ENCODE results near the gene PGLYRP1. TPM values are rescaled to one million over a fixed set of nuclear protein-coding genes. Genes with fewer than 3 reads are reported as not detected.

PGLYRP1 gene
- not detected in 2 replicates for polyA plus RNA-seq (2012; rRNA removed)
- not detected in 2 replicates for polyA plus RNA-seq (2012; cell fraction: cytosol; rRNA removed)
- polyA plus RNA-seq (2012; cell fraction: nucleus; rRNA removed) = not detected in 2 replicates

GRCh38 chr19:46022431-46023310 is at the start of gene PGLYRP1:
Gene PGLYRP1, minus strand, starts transcription at chr19:46023053. Its CDS starts 32 bp downstream, at chr19:46023021.
- H3K9ac ChIP-seq = no peak within 1 kb of the TSS
- 83% methylated on average over 42 of the region's 47 CpGs for WGBS (ENCODE audit: low lambda C conversion rate)
- H4K20me1 ChIP-seq (ENCODE audit: insufficient read depth) = peaks cover 16% of the 10 kb centered on the region
- H3K4me1 ChIP-seq (ENCODE audit: control insufficient read depth in 1 of 2, insufficient read depth in 2 of 2, low read depth in 1 of 2, low read length in 1 of 2) = no peaks in the 10 kb centered on the region
- H3F3A ChIP-seq (replicated peaks; ENCODE audit: insufficient read depth) = peaks cover 15% of the 10 kb centered on the region
- no peak for DNase-seq
- H3K36me3 ChIP-seq (replicated peaks in 1 of 2; ENCODE audit: control insufficient read depth in 1 of 2, insufficient read depth in 2 of 2, low read length in 1 of 2) = no peaks in the 10 kb centered on the region
- TF ChIP-seq USF2 (IDR thresholded peaks at IDR 0.05; ENCODE audit: borderline replicate concordance, low read depth, low read length) (no peak), ZBTB33 (IDR thresholded peaks at IDR 0.05; ENCODE audit: borderline replicate concordance, low read depth) (no peak), NFIC (IDR thresholded peaks at IDR 0.05; ENCODE audit: borderline replicate concordance) (no peak), POLR2AphosphoS5 (IDR thresholded peaks at IDR 0.05; ENCODE audit: low read depth, low read length) (no peak), CTCF (IDR thresholded peaks at IDR 0.05) (no peak), MXI1 (IDR thresholded peaks at IDR 0.05; ENCODE audit: low read depth, low read length) (no peak), FOXJ3 (CRISPR knock-in tag; IDR thresholded peaks at IDR 0.05) (no peak), FOSL2 (IDR thresholded peaks at IDR 0.05; ENCODE audit: borderline replicate concordance, low read depth) (no peak), JUND (IDR thresholded peaks at IDR 0.05) (no peak), SMC3 (IDR thresholded peaks at IDR 0.05; ENCODE audit: low read depth, low read length) (no peak), USF1 (IDR thresholded peaks at IDR 0.05; ENCODE audit: borderline replicate concordance, low read depth) (no peak), FOXM1 (IDR thresholded peaks at IDR 0.05; ENCODE audit: low read depth) (no peak)
- ChIA-PET CTCF (interaction anchor here (1.3 to 2.6 kb wide), 4 partner anchors 13 to 242 kb away, joined by 4 to 11 read pairs (median 5); no protein-coding TSS in a partner anchor), POLR2A (no interaction called here)
- H3K9me2 ChIP-seq = no peaks in the 10 kb centered on the region
- no peak within 1 kb of the TSS for H3K27ac ChIP-seq (ENCODE audit: low read depth in 2 of 2, low read length in 1 of 2)
- no peak within 1 kb of the TSS for H2AFZ ChIP-seq (ENCODE audit: low read depth)
- no peaks in the 10 kb centered on the region for H3K27me3 ChIP-seq (ENCODE audit: insufficient read depth)
- no peaks in the 10 kb centered on the region for H3K9me3 ChIP-seq
- no peak within 1 kb of the TSS for H3K4me3 ChIP-seq (ENCODE audit: low read depth in 2 of 2, low read length in 1 of 2)
- H3K79me2 ChIP-seq (ENCODE audit: insufficient read depth) = no peaks in the 10 kb centered on the region
- no peak within 1 kb of the TSS for H3K4me2 ChIP-seq
